ENCODE results near the gene NRIP3.
A peak's percentile ranks its signal among the peaks of the same experiment; 100 is the strongest.

The NRIP3 gene

GRCh38 chr11:9041747-9042146, 37.9 kb upstream of the NRIP3 start:
- no peak for DNase-seq (ENCODE audit: low read depth in 2 of 2)
- TF ChIP-seq CTCF (IDR thresholded peaks at IDR 0.05; ENCODE audit: low read depth, low read length), result no peak
- H3K4me3 ChIP-seq (replicated peaks in 1 of 2; ENCODE audit: low read depth in 2 of 2, low read length in 2 of 2), result no peak overlapping the region

GRCh38 chr11:9040410-9040809, 36.6 kb upstream of the NRIP3 start:
- DNase-seq (ENCODE audit: low read depth in 2 of 2), result no peak
- no peak overlapping the region for H3K4me3 ChIP-seq (replicated peaks in 1 of 2; ENCODE audit: low read depth in 2 of 2, low read length in 2 of 2)
- TF ChIP-seq CTCF (IDR thresholded peaks at IDR 0.05; ENCODE audit: low read depth, low read length), result no peak

- no peak overlapping the region for H3K4me3 ChIP-seq (replicated peaks in 1 of 2; ENCODE audit: low read depth in 2 of 2, low read length in 2 of 2)
- no peak for TF ChIP-seq CTCF (IDR thresholded peaks at IDR 0.05; ENCODE audit: low read depth, low read length)
- no peak for DNase-seq (ENCODE audit: low read depth in 2 of 2)
Observed at GRCh38 chr11:9039863-9040262, 36.1 kb upstream of the NRIP3 start.

GRCh38 chr11:9039198-9039597, 35.4 kb upstream of the NRIP3 start:
- no peak overlapping the region for H3K4me3 ChIP-seq (replicated peaks in 1 of 2; ENCODE audit: low read depth in 2 of 2, low read length in 2 of 2)
- peak; percentile 29 to 46 for DNase-seq (ENCODE audit: low read depth in 2 of 2)
- TF ChIP-seq CTCF (IDR thresholded peaks at IDR 0.05; ENCODE audit: low read depth, low read length), result no peak

- TF ChIP-seq CTCF (IDR thresholded peaks at IDR 0.05; ENCODE audit: low read depth, low read length), result no peak
- no peak overlapping the region for H3K4me3 ChIP-seq (replicated peaks in 1 of 2; ENCODE audit: low read depth in 2 of 2, low read length in 2 of 2)
- DNase-seq (ENCODE audit: low read depth in 2 of 2), result no peak
Observed at GRCh38 chr11:9038541-9038940, 34.7 kb upstream of the NRIP3 start.

GRCh38 chr11:9037963-9038362, 34.2 kb upstream of the NRIP3 start:
- H3K4me3 ChIP-seq (replicated peaks in 1 of 2; ENCODE audit: low read depth in 2 of 2, low read length in 2 of 2), result no peak overlapping the region
- TF ChIP-seq CTCF (IDR thresholded peaks at IDR 0.05; ENCODE audit: low read depth, low read length), result no peak
- DNase-seq (ENCODE audit: low read depth in 2 of 2), result no peak

GRCh38 chr11:9037046-9037780, 33.4 kb upstream of the NRIP3 start:
- DNase-seq (ENCODE audit: low read depth in 2 of 2), result no peak
- TF ChIP-seq CTCF (IDR thresholded peaks at IDR 0.05; ENCODE audit: low read depth, low read length), result no peak
- H3K4me3 ChIP-seq (replicated peaks in 1 of 2; ENCODE audit: low read depth in 2 of 2, low read length in 2 of 2), result no peak overlapping the region
